HL-60/S4 treated with retinoic acid at 250 ng/mL for 4 days and 3 days (cell line): ENCODE measurements around the gene RRP1B.

Source experiments
- in situ Hi-C: fragments of 300-500 bp; cut with MboI; formaldehyde crosslinking; loops from 2 replicates; pipeline ENCODE4 v1.7.0; 2022; ENCODE audit warnings: low sequenced_read_pairs

Gene RRP1B

DNA sequence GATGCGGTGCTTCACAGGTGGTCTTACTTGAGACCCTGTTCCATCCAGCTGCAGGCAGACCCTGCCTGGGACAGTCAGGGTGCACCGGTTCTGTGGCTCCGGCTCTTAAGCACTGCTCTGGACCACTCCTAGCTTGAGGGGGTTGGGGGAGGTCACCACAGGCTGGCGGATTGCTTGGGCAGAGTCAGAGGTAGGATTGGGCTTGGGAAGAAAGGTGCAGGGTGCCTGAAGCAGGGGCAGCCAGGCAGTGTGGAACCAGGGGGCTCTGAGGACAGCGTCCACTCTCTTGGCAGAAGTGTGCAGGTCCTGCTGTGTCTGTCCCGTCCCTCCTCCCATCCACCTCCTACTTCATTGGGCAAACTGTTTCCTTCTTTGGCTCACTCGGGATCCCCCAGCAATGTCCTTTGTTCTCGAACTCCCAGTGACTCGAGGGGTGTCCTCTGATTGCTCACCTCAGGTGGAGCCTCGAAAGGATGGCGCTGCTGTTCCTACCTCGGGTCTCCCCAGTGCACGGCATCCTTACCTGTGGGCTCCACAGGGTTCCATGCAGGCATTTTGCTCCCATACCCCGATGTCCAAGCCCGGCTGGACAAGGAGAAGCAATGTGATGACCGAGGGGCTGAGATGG lies 61.3 kb downstream of the RRP1B start:
- in situ Hi-C loops: no loop called here

DNA sequence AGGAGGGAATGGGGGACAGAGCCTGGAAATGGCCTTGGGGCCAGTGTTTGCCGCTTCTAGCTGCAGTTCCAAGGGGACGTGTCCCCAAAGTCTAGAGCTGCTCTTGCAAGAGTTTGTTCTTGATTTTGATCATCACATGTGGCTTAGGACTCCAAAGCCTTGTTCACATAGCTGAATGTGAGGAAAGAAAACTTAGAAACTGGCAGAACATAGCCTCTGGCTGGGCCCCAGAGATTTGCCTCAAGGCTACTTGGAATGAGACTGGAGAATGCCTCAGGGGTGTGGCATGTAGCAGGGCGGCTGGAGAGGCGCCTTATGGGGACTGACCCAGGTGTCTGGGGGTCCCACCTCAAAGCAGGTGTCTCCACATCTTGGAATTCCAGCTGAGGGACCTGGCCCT lies 61.8 kb downstream of the RRP1B start:
- in situ Hi-C loops: no loop called here

DNA sequence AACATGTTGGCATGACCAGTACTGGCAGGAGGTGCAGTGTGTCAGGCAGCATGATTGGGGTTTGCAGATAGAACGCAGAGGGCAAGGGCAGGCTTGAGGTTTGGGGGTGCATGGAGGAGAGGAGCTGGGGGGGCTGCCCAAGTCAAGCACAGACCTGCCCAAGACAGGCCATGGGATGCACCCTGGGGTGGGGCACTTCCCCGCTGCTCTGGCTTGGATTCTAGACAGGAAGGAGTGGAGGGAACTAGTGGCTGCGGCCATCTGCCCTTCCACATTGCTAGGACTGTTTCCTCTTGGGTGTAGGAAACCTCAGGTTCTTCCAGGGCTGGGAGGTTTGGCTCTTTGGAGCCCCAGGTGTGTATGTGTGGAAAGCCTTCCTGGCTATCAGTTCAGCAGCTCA lies 62.6 kb downstream of the RRP1B start:
- in situ Hi-C loops: no loop called here

DNA sequence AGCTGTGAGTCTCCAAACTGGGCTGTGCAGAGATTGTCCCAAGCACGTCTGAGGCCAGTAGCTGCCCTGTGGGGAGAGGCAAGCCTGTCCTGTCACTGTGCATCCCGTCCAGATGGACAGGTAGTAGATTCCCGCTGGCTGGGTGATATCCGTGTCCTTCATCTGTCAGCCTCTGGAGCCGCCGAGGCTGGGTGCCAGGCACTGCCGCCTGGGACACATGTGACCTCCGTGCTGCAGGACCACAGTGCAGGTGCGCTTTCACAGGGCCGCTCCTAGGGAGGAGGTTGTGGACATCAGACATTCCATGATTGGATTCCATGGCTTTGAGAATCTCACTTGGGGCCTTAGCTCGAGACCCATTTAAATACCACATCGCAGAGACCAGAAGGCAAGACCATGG lies 64.3 kb downstream of the RRP1B start:
- in situ Hi-C loops: no loop called here

DNA sequence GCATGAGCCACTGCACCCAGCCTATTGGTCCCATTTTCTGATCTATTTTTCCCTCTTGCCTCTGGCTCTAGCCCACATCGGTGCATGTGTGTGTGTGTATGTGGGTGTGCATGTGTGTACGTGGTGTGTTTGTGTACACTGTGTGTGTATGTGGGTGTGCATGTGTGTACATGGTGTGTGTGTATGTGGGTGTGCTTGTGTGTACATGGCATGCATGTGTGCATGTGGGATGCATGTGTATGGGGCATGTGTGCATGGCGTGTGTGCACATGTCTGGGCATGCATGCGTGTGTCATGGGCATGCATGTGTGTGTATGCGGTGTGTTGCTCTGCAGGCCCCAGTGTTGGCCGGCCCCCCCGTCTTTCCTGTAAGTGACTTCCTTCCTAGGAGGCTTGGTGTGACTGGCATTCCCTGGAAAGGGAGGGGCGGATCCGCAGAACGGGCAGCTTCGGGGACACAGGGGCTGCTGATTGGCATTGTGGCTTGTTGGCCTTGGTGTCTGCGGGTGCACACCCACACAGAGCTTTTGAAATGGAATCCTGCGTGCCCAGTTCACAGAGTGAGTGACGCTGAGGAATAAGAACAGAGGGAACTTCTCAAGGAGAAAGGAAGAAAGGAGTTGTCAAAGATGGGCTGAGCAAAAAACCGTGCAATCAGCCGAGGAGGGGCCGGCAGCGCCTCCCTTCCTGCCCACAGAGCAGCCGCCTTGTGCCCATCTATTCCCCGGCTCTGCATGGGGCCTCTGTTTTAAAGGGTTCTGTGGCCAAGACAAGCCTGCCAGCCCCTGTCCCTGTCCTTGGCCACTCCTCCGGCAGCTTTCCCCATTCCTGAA lies 67.5 kb downstream of the RRP1B start:
- in situ Hi-C loops: no loop called here

DNA sequence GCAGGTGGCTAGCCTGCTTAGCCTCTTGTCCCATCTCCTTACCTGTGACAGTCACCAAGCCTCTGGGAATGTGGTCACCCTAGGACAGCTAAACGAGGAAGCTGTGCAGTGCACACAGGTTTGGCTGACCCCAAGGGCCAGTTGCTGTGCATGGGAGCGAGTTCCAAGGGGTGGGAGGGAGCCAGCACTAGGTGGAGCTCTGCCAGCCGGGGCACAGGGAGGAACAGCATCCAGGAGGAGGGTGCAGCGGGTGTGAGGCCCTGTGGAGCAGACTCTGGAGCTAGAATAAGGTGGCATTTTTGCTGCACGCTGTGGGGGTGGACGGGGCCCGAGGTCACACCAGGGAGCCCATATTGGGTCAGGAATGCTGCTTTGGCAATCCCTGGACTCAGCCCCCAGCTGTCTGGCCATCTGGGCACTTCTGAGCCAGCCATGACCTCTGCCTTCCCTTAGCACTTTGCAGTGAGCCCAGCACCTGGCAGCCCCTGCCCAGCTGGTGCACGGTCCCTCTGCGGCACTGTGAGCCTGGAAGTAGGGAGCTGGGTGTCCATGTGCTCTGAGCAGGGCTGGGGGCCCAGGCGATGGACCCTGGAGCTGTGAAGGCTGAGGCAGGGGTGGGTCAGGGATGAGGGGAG lies 68.3 kb downstream of the RRP1B start:
- in situ Hi-C loops: no loop called here

DNA sequence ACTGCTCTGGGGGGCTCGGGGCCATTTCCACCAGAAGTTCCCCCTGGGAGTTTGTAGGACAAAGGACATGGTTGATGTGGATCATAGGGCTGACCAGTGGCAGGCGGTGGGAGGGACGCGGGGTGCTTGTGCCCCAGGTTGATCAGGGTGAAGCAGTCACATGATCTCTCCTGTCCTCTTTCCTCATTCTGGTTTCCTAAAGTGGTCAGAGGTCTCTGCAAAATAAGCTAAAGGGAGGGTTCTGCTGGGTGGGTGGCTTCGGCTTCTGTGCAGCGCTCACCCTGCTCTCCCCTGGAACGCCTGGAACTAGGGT lies 68.8 kb downstream of the RRP1B start:
- in situ Hi-C loops: no loop called here

DNA sequence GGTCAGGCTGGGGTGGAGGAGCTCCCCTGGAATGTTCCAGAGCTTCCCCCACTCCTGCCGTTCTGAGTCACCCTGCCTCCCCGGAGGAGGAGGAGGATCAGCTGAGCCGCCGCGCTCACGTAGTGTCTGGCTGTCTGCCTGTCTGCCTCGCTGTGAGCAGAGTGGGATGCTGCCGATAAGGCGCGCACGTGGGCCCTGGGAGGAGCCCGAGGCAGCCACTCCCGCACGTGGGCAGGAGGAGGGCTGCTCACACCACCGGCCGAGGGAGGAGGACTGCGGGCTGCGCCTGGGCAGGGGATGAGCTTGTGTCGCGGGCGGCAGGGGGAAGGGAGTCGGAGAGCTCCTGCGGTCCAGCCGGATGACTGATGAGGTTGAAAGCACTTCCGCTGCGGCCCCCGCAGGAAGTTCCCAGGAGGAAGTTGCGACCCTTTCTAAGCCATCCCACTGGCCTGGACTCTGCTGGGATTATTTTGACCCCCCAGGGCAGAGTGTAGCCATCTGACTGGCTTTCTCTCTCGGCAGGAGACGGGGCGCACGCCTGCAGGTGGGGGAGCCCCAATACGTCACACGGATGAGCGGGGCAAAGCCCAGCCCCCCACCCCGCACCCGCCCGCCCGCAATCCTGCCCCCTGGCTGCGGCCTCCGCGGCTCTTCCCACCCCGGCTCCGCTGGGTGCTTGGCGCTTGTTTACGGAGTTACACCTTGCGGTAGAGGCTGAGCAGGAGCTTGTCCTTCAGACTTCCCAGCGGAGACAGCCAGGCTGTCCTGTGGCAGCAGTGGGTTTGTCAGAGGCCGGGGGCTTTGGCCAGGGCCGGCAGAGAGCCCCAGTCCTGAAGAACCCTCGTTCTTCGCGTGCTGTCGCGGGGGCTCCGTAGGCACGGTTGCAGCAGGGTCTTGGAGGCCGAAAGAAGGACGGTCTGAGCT lies 69.4 kb downstream of the RRP1B start:
- in situ Hi-C loops: no loop called here

DNA sequence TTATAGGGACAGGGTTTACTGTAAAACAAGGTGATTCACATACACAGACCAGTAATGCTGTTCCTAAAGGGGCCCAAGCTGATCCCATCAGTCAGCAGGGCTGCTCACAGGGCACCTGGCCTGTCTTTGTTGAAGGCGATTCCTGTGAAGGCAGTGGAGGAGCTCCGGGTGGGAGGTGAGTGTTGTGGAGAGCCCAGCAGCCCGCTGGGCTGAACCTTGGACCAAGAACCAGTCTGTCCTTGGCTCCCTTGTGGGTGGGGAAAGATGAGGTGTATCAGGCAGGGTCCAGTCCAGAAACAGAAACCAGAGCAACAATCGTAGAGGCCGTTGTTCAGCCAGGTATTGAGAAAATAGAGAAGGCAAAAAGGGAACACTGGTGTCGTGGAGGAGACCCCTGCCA lies 72.1 kb downstream of the RRP1B start:
- in situ Hi-C loops: no loop called here

DNA sequence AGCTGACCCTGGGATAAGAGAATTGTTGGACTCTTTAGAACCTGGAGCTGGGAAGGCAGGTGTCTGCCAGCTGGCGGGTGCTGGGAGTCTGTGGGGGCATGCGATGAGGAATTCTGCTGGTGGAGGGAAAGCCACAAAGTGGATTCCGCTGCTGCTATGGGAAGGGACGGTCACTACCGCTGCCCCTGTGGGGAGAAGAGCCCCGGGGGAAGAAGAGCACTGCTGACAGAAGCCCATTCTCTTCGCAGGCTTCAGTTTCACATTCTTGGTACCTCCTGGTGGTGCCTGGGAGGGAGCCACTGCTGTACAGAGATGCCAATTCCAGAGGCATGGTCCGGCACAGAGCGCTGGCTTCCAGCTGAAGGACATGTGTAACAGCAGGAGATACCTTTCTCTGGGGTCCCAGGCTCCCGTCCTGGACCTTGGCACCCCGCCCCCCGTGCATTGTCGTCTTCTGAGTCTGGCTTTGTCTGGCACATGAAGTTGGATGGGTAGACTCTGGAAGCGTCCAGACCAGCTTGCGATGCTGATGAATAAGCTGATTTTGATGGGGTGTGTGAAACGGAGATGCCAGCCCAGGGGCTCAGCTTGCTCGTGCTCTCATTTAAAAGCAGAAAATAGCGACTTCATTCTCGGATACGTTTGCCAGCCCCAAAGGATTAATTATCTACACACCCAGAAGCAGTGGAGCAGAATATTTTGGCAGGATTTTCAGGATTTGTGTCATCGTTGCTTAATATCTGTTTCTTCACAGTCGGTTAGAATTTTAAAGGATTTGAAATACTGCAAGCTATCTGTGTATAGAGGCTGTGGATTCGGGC lies 72.7 kb downstream of the RRP1B start:
- in situ Hi-C loops: no loop called here

DNA sequence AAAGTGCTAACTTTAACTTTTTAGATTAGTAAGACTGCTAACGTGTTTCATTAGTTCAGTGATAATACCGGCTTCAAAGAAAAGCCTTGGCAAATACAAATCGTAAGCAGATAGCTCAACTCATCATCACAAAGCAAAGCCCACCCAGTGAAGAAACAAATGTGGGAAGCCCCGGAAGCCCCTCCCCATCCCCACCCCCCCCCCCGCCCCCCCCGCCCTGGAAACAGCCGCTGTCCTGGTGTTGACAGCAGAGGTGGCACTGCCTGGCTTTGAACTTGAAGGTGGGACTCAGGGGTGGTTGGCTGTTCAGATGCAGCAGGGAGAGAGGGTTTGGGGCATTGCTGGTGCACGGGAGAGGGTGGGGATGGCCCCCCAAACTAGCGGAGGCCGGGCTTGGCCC lies 73.7 kb downstream of the RRP1B start:
- in situ Hi-C loops: no loop called here

DNA sequence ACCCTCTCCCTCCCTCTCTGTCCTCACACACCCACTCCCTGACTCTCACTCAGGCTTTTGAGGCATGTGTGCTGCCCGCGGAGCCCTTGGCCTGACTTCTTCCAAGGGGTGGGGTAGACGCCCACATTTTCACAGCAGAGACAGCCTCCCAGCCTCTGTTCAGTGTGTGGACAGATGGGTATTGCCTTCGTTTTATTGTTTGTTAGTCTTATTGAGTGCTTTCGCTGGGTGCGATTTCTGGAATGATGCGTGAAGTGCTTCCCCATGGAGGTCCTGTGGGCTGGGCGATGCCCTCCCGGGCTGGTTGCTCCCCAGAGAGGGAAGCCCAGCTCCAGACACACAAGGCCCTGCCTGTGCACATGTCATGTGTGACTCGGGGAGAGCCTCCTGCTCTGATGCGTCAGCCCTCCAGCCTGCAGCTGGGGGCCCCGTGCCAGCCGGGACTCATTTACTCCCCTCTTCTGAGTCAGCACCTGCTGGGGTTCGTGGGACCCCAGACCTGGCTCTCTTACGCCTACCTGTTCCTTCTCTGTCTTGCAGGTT lies 74.2 kb downstream of the RRP1B start:
- in situ Hi-C loops: no loop called here

DNA sequence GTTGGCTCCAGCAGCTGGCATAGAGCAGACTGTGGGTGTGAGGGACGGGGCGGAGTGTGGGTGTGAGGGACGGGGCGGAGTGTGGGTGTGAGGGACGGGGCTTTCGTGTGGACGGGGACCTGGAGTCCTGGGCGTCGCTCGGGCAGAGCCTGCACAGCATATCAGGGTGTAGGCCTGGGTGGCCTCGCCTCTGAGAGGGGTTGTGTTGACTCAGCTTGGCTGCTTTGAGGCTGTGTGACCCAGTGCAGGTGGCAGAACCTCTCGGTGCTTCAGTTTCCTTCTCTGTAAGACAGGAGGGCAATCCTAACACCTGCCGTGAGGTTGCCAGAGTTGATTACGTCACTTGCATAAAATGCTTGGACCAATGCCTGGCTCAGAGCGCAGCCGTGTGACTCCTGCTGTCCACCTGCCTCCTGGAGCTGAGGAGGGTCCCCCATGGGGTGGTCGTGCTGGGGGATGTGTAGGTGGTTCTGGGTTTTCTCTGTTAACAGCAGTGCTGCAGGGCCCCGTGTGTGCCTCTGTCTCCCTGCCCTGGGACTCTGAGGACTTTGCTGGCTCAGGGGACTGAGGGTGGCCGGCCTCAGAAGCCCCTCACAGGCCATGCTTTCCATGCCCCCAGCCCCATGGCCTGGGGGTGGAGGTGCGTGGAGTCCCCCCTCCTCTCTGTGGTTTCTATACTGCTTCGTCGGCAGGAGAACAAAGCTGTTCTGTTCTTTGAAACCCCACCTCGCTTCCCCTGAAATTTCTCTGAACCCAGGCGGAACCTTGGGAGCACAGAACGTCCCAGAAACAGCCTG lies 75.0 kb downstream of the RRP1B start:
- in situ Hi-C loops: no loop called here

DNA sequence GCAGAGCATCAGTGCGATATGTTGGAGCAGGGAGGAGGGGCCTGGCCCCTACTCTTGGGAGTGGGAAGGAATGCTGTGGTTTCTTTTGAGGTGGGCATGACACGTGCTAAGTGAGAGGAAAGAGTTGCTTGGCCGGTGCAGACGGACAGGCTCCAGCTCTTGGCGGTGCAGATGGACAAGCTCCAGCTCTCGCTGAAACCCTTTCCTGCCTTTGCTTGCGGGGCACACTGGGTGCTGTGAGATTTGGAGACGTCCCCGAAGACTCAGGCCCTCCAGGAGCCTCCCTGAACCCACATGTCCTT lies 75.5 kb downstream of the RRP1B start:
- in situ Hi-C loops: no loop called here

DNA sequence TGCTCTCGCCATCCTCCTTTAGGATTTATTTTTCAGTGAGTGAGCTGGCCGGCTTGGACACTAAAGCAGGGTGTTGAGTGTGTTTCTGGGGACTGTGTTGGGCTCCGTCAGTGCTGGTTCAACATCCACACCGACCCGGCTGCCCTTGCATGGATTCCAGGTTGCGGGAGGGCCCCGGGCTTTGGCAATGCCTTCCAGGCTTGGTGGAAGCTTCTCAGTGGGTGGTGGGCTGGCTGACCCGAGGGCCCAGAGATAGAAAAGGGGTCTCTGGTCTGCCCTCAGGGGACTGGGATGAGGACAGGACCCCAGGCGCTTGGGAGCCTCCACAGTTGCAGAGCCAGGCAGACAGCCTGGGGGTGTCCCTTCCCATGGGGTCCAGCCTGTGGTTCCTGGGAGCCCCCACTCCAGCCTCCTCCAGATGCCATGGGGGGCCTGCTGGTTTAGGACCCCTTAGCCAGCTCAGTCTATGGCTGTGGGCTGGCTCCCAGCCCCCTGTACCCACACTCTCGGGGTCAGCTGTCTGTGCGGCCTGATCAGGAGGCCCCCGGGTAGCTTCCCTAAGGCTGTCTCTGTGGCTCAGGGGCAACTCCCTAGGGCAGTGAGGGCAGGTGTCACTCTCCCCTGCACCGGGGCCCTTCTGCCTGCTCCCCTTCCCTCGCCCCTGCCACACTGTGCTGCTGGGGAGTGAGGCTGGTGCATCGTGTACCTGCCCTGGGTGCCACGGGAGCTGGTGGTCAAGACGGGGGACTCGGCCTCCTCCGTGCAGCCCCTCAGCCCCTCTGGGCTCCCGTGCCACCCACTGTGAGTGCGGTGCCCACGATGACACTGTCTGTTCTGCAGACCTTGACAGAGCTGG lies 76.1 kb downstream of the RRP1B start:
- in situ Hi-C loops: no loop called here

DNA sequence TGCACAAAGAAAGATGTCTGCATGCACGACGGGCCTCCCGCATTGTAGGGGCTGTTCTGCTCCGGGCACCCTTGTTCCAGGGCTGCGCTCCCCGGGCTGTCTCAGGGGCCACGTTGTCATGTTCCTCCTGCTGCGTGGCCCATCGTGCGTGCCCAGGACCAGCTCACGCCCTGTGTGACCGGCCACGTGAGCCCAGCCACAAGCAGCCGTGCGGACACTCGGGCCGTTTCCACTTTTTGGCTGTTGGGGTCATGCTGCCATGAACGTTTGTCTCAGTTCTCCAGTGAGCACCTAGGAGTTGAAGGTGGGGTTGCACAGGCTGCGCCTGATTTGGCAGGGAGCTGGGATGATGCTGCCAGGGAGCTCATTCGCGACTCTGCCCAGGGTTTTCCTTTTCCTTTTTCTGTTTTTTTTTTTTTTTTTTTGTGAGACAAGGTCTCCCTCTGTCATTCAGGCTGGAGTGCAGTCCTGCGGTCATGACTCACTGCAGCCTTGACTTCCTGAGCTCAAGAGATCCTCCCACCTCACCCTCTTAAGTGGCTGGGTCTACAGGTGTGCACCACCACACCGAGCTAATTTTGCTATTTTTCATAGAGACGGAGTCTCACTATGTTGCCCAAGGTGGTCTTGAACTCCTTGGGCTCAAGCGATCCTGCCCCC lies 77.0 kb downstream of the RRP1B start:
- in situ Hi-C loops: no loop called here

DNA sequence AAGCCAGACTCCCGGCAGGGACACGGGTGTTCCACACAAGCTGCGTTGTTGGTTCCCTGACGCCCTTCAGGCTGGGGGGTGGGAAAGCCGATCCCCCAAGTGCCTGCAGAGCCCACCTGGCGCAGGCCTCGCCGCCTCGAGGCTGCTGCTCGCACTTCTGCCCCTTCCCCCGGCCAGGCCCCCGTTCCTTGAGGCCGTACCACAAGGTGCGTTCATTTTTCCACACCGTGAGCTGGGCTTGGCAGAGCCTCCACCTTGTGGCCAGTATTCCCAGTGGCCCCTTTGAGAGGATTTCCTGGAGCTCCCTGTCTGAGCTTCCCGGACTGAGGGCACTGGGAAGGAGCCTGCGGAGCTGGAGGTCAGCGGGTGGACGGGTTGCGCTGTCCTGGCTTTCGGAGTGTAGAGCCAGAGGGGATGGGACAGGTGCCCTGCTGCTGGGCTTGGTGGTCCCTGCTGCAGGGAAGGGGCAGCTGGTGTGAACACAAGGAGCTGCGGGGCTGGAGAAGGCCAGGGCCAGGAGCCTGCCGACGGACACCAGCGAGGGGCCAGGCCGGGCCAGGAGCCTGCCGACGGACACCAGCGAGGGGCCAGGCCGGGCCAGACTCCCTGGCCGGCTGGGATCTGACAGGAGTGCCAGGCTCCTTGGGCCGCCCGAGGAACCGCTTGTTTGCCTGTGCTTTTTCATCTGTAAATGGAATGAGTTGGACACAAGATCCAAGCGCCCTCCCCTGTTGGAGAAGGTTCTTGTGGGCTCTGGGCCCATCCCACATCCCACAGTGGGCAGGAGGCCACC lies 78.0 kb downstream of the RRP1B start:
- in situ Hi-C loops: no loop called here
